ENCODE results near the gene RHOA. TPM values are rescaled to one million over a fixed set of nuclear protein-coding genes. Genes with fewer than 3 reads are reported as not detected.

Gene RHOA
- total and polyA plus RNA-seq, 2 of the 13 experiments (the other 11 are each of a cell fraction or from before 2014, with no cell fraction given) = 131 to 177 TPM

DNA sequence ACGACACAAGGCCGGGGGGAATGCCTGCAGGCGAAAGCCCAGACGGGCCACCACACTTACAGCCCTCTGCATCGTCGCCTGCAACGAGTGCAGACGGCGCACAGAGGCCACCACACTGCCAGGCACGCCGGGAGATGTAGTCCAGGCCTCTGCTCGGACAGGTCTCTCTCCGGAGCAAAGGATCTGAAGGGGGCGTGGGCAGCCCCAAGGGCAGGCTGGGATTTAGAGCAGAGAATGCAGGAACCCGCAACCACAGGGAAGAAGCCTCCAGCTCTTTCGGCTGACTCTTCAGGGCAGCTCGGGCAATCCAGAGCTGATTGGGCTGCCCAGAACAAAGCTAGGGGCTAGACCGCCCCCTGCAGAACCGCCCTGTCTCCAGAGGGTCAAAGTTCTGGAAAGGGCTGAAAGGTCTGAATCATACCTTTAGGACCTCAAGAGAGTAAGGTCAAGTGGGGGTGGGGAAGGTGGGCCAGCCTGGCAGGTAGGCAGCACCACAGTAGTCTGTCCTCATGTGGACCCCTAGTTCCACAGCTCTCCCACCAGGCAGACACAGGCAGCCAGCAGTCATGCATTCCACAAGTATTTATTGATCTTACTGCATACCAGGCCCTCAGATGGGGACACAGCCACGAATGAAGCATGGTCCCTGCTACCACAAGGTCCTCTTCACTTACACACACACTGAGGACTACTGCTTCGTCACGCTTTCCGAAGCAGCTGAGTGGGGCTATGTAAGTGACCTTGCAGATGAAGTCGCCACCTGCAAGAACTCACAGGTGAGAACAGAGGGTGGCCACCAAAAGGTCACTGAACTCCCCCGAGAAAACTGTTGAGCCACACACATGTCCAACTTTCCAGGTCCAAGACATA lies 10.8 kb upstream of the RHOA start, which contains the start of gene AMT (continued):
- TF ChIP-seq MAFG (CRISPR knock-in tag; IDR thresholded peaks at IDR 0.05) (no peak), NCOA5 (CRISPR knock-in tag; IDR thresholded peaks at IDR 0.05) (no peak), TBX3 (IDR thresholded peaks at IDR 0.05; ENCODE audit: borderline replicate concordance) (no peak), NFRKB (IDR thresholded peaks at IDR 0.05) (no peak), SOX5 (CRISPR knock-in tag; IDR thresholded peaks at IDR 0.05; ENCODE audit: borderline replicate concordance) (no peak; the same call in 1 of the 2 replicates), ZNF234 (CRISPR knock-in tag; conservative IDR thresholded peaks at IDR 0.05) (no peak), ZBTB3 (CRISPR knock-in tag; IDR thresholded peaks at IDR 0.05; ENCODE audit: borderline replicate concordance, low read depth) (no peak; the same call in 1 of the 2 replicates), ETV6 (CRISPR knock-in tag; conservative IDR thresholded peaks at IDR 0.05) (no peak), HNRNPH1 (optimal IDR thresholded peaks at IDR 0.05; ENCODE audit: low read depth, low read length) (no peak), ZNF143 (CRISPR knock-in tag; IDR thresholded peaks at IDR 0.05) (peak; percentile 94), ZC3H4 (CRISPR knock-in tag; IDR thresholded peaks at IDR 0.05; ENCODE audit: borderline replicate concordance) (no peak), NRL (CRISPR knock-in tag; IDR thresholded peaks at IDR 0.05; ENCODE audit: borderline replicate concordance) (no peak), CBX1 (IDR thresholded peaks at IDR 0.05; ENCODE audit: low read depth) (no peak), TAF15 (IDR thresholded peaks at IDR 0.05; ENCODE audit: low read depth, low read length, poor library complexity, severe bottlenecking) (no peak), SIX4 (CRISPR knock-in tag; IDR thresholded peaks at IDR 0.05) (no peak), ZBTB8A (CRISPR knock-in tag; IDR thresholded peaks at IDR 0.05; ENCODE audit: borderline replicate concordance, low read depth) (no peak), FOXP1 (IDR thresholded peaks at IDR 0.05) (no peak), FOXP1 (CRISPR knock-in tag; IDR thresholded peaks at IDR 0.05) (no peak), ZNF335 (CRISPR knock-in tag; IDR thresholded peaks at IDR 0.05) (peak; percentile 98), ZNF709 (CRISPR knock-in tag; IDR thresholded peaks at IDR 0.05) (0 out of 2 replicates have a peak, but pooled peaks have one; percentile 59), HDAC1 (CRISPR knock-in tag; IDR thresholded peaks at IDR 0.05) (peak; percentile 17; the same call in 1 of the 2 replicates), THYN1 (CRISPR knock-in tag; IDR thresholded peaks at IDR 0.05; ENCODE audit: borderline replicate concordance, low read depth) (0 out of 2 replicates have a peak, but pooled peaks have one; percentile 18), ZNF614 (CRISPR knock-in tag; IDR thresholded peaks at IDR 0.05; ENCODE audit: borderline replicate concordance) (no peak), MIER3 (CRISPR knock-in tag; IDR thresholded peaks at IDR 0.05; ENCODE audit: borderline replicate concordance) (0 out of 2 replicates have a peak, but pooled peaks have one; percentile 9), NFATC3 (CRISPR knock-in tag; IDR thresholded peaks at IDR 0.05) (no peak), ZNF619 (CRISPR knock-in tag; IDR thresholded peaks at IDR 0.05) (peak; percentile 19; the same call in 1 of the 2 replicates)
- TF ChIP-seq, protein P1, sequence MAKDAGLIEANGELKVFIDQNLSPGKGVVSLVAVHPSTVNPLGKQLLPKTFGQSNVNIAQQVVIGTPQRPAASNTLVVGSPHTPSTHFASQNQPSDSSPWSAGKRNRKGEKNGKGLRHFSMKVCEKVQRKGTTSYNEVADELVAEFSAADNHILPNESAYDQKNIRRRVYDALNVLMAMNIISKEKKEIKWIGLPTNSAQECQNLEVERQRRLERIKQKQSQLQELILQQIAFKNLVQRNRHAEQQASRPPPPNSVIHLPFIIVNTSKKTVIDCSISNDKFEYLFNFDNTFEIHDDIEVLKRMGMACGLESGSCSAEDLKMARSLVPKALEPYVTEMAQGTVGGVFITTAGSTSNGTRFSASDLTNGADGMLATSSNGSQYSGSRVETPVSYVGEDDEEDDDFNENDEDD (CRISPR knock-in tag; IDR thresholded peaks at IDR 0.05; ENCODE audit: borderline replicate concordance) = no peak
- TF ChIP-seq, protein P2, sequence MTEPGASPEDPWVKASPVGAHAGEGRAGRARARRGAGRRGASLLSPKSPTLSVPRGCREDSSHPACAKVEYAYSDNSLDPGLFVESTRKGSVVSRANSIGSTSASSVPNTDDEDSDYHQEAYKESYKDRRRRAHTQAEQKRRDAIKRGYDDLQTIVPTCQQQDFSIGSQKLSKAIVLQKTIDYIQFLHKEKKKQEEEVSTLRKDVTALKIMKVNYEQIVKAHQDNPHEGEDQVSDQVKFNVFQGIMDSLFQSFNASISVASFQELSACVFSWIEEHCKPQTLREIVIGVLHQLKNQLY (CRISPR knock-in tag; IDR thresholded peaks at IDR 0.05) = no peak
- TF ChIP-seq, protein P3, sequence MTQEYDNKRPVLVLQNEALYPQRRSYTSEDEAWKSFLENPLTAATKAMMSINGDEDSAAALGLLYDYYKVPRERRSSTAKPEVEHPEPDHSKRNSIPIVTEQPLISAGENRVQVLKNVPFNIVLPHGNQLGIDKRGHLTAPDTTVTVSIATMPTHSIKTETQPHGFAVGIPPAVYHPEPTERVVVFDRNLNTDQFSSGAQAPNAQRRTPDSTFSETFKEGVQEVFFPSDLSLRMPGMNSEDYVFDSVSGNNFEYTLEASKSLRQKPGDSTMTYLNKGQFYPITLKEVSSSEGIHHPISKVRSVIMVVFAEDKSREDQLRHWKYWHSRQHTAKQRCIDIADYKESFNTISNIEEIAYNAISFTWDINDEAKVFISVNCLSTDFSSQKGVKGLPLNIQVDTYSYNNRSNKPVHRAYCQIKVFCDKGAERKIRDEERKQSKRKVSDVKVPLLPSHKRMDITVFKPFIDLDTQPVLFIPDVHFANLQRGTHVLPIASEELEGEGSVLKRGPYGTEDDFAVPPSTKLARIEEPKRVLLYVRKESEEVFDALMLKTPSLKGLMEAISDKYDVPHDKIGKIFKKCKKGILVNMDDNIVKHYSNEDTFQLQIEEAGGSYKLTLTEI (CRISPR knock-in tag; conservative IDR thresholded peaks at IDR 0.05) = no peak
